HEK293 (cell line): ENCODE data around the gene ATPAF2.

ENCODE experiments used
- CTCF ChIA-PET: fragments of 350-600 bp; formaldehyde crosslinking; extraction: SDS; loops from one replicate; lab custom pipeline; 2021; ENCODE audit warnings: antibody characterized with exemption; lab: Yijun Ruan, JAX
- POLR2A ChIA-PET: fragments of 300-600 bp; formaldehyde crosslinking; extraction: SDS; loops from one replicate; lab custom pipeline; 2020; ENCODE audit warnings: antibody characterized with exemption, inconsistent platforms; lab: Yijun Ruan, JAX
- H3K27ac ChIP-seq: fragments of 200-500 bp; sonication (Bioruptor generic); 2 replicates; pipeline ENCODE4 v1.5.1; 2014; ENCODE audit warnings: low read depth, low read length, control low read depth, inconsistent platforms; ENCODE audit errors: extremely low read depth
- H3K36me3 ChIP-seq, 2 experiments: fragments of 200-500 bp in 1 of 2; sonication (Bioruptor generic) in 1 of 2; 1 replicate in 1 of 2; 2 replicates in 1 of 2; pipeline ENCODE4 v1.5.1; 2014 to 2017; ENCODE audit warnings: inconsistent platforms in 2 of 2, low read length in 2 of 2; ENCODE audit not compliant: control insufficient read depth in 2 of 2, insufficient read depth in 1 of 2
- H3K4me1 ChIP-seq: fragments of 200-500 bp; sonication (Bioruptor generic); 2 replicates; pipeline ENCODE4 v1.5.1; 2014; ENCODE audit warnings: mild to moderate bottlenecking, low read length, inconsistent platforms; ENCODE audit not compliant: control insufficient read depth, insufficient read depth
- H3K4me3 ChIP-seq: 2 replicates; pipeline ENCODE4 v1.5.1; 2011; ENCODE audit warnings: low read depth, mild to moderate bottlenecking, control low read depth, low read length, moderate library complexity
- H3K9me3 ChIP-seq: fragments of 200-500 bp; sonication (Bioruptor generic); 2 replicates; pipeline ENCODE4 v1.5.1; 2014; ENCODE audit warnings: low read depth, low read length, inconsistent platforms; ENCODE audit not compliant: control insufficient read depth, insufficient read depth
- FEZF1 ChIP-seq: fragments of 450-650 bp; formaldehyde crosslinking; IDR thresholded peaks from 2 replicates; pipeline ENCODE4 v1.5.1; 2016; ENCODE audit warnings: missing biosample characterization, missing genetic modification characterization
- GLIS2 ChIP-seq: fragments of 450-650 bp; formaldehyde crosslinking; IDR thresholded peaks from 2 replicates; pipeline ENCODE4 v1.5.1; 2016; ENCODE audit warnings: missing biosample characterization, missing genetic modification characterization
- KLF7 ChIP-seq: fragments of 450-650 bp; formaldehyde crosslinking; IDR thresholded peaks from 2 replicates; pipeline ENCODE4 v1.5.1; 2016; ENCODE audit warnings: missing biosample characterization, missing genetic modification characterization, borderline replicate concordance
- KLF9 ChIP-seq: fragments of 450-650 bp; formaldehyde crosslinking; IDR thresholded peaks from 2 replicates; pipeline ENCODE4 v1.5.1; 2016; ENCODE audit warnings: missing biosample characterization, missing genetic modification characterization, low read depth
- SP2 ChIP-seq: fragments of 450-650 bp; formaldehyde crosslinking; IDR thresholded peaks from 2 replicates; pipeline ENCODE4 v1.5.1; 2016; ENCODE audit warnings: missing biosample characterization, missing genetic modification characterization
- TCF7L2 ChIP-seq: IDR thresholded peaks from 2 replicates; pipeline ENCODE4 v1.6.1; 2011; ENCODE audit warnings: low read depth, mild to moderate bottlenecking, inconsistent platforms, low read length, moderate library complexity, borderline replicate concordance
- ZBTB8A ChIP-seq: fragments of 450-650 bp; formaldehyde crosslinking; IDR thresholded peaks from 2 replicates; pipeline ENCODE4 v1.5.1; 2016; ENCODE audit warnings: missing biosample characterization, missing genetic modification characterization
- ZNF155 ChIP-seq: fragments of 450-650 bp; formaldehyde crosslinking; IDR thresholded peaks from 2 replicates; pipeline ENCODE4 v1.5.1; 2016; ENCODE audit warnings: missing biosample characterization, missing genetic modification characterization
- ZNF248 ChIP-seq: fragments of 450-650 bp; formaldehyde crosslinking; IDR thresholded peaks from 2 replicates; pipeline ENCODE4 v1.5.1; 2017; ENCODE audit warnings: missing biosample characterization, missing genetic modification characterization
- ZNF391 ChIP-seq: fragments of 450-650 bp; formaldehyde crosslinking; IDR thresholded peaks from 2 replicates; pipeline ENCODE4 v1.5.1; 2016; ENCODE audit warnings: low read depth, missing biosample characterization, missing genetic modification characterization, borderline replicate concordance
- ZNF76 ChIP-seq: fragments of 450-650 bp; formaldehyde crosslinking; IDR thresholded peaks from 2 replicates; pipeline ENCODE4; 2016; ENCODE audit warnings: low read depth, missing biosample characterization, missing genetic modification characterization, borderline replicate concordance
- ZSCAN30 ChIP-seq: fragments of 450-650 bp; IDR thresholded peaks from 2 replicates; pipeline ENCODE4 v1.5.1; 2018; ENCODE audit warnings: missing biosample characterization, mild to moderate bottlenecking, missing genetic modification characterization, moderate library complexity
- ZXDB ChIP-seq: fragments of 450-650 bp; formaldehyde crosslinking; IDR thresholded peaks from 2 replicates; pipeline ENCODE4 v1.5.1; 2016; ENCODE audit warnings: missing biosample characterization, missing genetic modification characterization
- TF ChIP-seq, protein P1 (sequence below): fragments of 450-650 bp; formaldehyde crosslinking; IDR thresholded peaks from 2 replicates; pipeline ENCODE4 v1.5.1; 2016; ENCODE audit warnings: missing biosample characterization, missing genetic modification characterization
- TF ChIP-seq, protein P2 (sequence below): fragments of 450-650 bp; formaldehyde crosslinking; IDR thresholded peaks from 2 replicates; pipeline ENCODE4; 2016; ENCODE audit warnings: missing biosample characterization, missing genetic modification characterization
- TF ChIP-seq, protein P3 (sequence below): fragments of 450-650 bp; formaldehyde crosslinking; IDR thresholded peaks from 2 replicates; pipeline ENCODE4 v1.5.1; 2016; ENCODE audit warnings: missing biosample characterization, missing genetic modification characterization
- TF ChIP-seq, protein P4 (sequence below): sonication (generic); formaldehyde crosslinking; IDR thresholded peaks from 2 replicates; pipeline ENCODE4 v1.8.1; 2022; ENCODE audit warnings: mild to moderate bottlenecking, moderate library complexity, missing genetic modification reagents
- TF ChIP-seq, protein P5 (sequence below): fragments of 450-650 bp; formaldehyde crosslinking; IDR thresholded peaks from 2 replicates; pipeline ENCODE4 v1.5.1; 2016; ENCODE audit warnings: missing biosample characterization, missing genetic modification characterization
- TF ChIP-seq, protein P6 (sequence below): fragments of 450-650 bp; formaldehyde crosslinking; IDR thresholded peaks from 2 replicates; pipeline ENCODE4 v1.5.1; 2017; ENCODE audit warnings: missing biosample characterization, mild to moderate bottlenecking, missing genetic modification characterization, moderate library complexity
- TF ChIP-seq, protein P7 (sequence below): fragments of 450-650 bp; formaldehyde crosslinking; IDR thresholded peaks from 2 replicates; pipeline ENCODE4 v1.5.1; 2017; ENCODE audit warnings: missing biosample characterization, missing genetic modification characterization
- TF ChIP-seq, protein P8 (sequence below): fragments of 450-650 bp; formaldehyde crosslinking; IDR thresholded peaks from 2 replicates; pipeline ENCODE4 v1.5.1; 2016; ENCODE audit warnings: missing biosample characterization, missing genetic modification characterization
- TF ChIP-seq, protein P9 (sequence below): fragments of 450-650 bp; formaldehyde crosslinking; IDR thresholded peaks from 2 replicates; pipeline ENCODE4 v1.5.1; 2017; ENCODE audit warnings: missing biosample characterization, missing genetic modification characterization

ATPAF2 gene

DNA sequence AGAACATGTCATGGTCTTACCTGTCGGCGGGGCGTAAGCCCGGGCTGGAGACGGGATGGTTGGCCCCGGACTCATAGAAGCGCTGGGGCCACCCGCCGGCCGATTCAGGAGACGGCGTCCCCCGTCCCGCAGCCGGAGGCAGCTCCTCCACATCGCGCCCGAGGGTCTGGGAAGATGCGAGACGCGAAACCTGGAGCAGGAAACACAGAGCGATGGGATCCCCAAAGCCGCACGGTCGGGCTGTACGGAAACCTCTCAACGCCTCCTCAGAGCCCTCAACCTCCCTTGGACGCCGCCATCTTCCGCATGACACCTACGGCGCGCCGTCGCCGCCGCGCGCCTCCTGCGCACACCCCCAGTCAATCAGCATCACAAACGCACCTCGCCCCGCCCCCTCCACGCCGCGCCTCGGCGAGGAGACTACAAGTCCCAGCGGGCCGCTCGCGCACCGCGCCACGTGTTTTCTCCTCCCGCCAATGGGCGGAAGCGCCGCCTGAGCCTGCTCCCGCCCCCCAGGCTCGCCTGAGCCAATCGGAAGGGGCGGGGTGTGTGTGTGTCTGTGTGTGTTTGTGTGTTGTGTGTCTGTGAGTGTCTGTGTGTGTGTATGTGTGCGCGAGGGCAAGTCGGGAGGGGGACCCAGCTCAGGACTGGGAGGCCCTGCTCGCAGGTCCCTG, at the start of gene ATPAF2, which contains the start of gene GID4:
Gene ATPAF2, minus strand, starts transcription at position 308 of the 674 bp plus-strand sequence. Its CDS starts 155 bp downstream, at position 153.
Gene GID4, plus strand, starts transcription at position 548 of the 674 bp plus-strand sequence. Its CDS starts 57 bp downstream, at position 605.
- ChIA-PET CTCF (interaction anchor here (0.6 to 2.6 kb wide), 5 partner anchors 148 to 684 kb away, joined by 3 to 18 read pairs (median 3); no protein-coding TSS in a partner anchor), POLR2A (interaction anchor here (0.5 to 1.0 kb wide), 3 partner anchors 32 to 99 kb away, joined by 3 read pairs; partner anchors contain the start of genes DRC3 and TOM1L2)
- peak; percentile 98 for TF ChIP-seq ZNF76
- TF ChIP-seq, protein P1, sequence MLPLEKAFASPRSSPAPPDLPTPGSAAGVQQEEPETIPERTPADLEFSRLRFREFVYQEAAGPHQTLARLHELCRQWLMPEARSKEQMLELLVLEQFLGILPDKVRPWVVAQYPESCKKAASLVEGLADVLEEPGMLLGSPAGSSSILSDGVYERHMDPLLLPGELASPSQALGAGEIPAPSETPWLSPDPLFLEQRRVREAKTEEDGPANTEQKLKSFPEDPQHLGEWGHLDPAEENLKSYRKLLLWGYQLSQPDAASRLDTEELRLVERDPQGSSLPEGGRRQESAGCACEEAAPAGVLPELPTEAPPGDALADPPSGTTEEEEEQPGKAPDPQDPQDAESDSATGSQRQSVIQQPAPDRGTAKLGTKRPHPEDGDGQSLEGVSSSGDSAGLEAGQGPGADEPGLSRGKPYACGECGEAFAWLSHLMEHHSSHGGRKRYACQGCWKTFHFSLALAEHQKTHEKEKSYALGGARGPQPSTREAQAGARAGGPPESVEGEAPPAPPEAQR (tag by site-specific recombination): 0 out of 2 replicates have a peak, but pooled peaks have one; percentile 57
- TF ChIP-seq, protein P2, sequence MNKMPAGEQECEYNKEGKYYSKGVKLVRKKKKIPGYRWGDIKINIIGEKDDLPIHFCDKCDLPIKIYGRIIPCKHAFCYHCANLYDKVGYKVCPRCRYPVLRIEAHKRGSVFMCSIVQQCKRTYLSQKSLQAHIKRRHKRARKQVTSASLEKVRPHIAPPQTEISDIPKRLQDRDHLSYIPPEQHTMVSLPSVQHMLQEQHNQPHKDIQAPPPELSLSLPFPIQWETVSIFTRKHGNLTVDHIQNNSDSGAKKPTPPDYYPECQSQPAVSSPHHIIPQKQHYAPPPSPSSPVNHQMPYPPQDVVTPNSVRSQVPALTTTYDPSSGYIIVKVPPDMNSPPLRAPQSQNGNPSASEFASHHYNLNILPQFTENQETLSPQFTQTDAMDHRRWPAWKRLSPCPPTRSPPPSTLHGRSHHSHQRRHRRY (tag by site-specific recombination): no peak
- TF ChIP-seq ZNF391 (tag by site-specific recombination): peak; percentile 60; the same call in 1 of the 2 replicates
- TF ChIP-seq SP2 (tag by site-specific recombination): peak; percentile 99
- no peak for TF ChIP-seq ZNF155
- TF ChIP-seq ZSCAN30 (tag by site-specific recombination): 0 out of 2 replicates have a peak, but pooled peaks have one; percentile 42
- TF ChIP-seq FEZF1 (tag by site-specific recombination): no peak
- TF ChIP-seq, protein P3, sequence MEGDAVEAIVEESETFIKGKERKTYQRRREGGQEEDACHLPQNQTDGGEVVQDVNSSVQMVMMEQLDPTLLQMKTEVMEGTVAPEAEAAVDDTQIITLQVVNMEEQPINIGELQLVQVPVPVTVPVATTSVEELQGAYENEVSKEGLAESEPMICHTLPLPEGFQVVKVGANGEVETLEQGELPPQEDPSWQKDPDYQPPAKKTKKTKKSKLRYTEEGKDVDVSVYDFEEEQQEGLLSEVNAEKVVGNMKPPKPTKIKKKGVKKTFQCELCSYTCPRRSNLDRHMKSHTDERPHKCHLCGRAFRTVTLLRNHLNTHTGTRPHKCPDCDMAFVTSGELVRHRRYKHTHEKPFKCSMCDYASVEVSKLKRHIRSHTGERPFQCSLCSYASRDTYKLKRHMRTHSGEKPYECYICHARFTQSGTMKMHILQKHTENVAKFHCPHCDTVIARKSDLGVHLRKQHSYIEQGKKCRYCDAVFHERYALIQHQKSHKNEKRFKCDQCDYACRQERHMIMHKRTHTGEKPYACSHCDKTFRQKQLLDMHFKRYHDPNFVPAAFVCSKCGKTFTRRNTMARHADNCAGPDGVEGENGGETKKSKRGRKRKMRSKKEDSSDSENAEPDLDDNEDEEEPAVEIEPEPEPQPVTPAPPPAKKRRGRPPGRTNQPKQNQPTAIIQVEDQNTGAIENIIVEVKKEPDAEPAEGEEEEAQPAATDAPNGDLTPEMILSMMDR (tag by site-specific recombination): peak; percentile 60; the same call in 1 of the 2 replicates
- peak; percentile 99 for TF ChIP-seq GLIS2
- TF ChIP-seq, protein P4, sequence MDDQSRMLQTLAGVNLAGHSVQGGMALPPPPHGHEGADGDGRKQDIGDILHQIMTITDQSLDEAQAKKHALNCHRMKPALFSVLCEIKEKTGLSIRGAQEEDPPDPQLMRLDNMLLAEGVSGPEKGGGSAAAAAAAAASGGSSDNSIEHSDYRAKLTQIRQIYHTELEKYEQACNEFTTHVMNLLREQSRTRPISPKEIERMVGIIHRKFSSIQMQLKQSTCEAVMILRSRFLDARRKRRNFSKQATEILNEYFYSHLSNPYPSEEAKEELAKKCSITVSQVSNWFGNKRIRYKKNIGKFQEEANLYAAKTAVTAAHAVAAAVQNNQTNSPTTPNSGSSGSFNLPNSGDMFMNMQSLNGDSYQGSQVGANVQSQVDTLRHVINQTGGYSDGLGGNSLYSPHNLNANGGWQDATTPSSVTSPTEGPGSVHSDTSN: peak; percentile 29; the same call in 1 of the 2 replicates
- peak; percentile 75 for TF ChIP-seq ZBTB8A (tag by site-specific recombination)
- peak; percentile 62; the same call in 1 of the 2 replicates for TF ChIP-seq TCF7L2
- TF ChIP-seq KLF9 (tag by site-specific recombination): peak; percentile 98
- TF ChIP-seq, protein P5, sequence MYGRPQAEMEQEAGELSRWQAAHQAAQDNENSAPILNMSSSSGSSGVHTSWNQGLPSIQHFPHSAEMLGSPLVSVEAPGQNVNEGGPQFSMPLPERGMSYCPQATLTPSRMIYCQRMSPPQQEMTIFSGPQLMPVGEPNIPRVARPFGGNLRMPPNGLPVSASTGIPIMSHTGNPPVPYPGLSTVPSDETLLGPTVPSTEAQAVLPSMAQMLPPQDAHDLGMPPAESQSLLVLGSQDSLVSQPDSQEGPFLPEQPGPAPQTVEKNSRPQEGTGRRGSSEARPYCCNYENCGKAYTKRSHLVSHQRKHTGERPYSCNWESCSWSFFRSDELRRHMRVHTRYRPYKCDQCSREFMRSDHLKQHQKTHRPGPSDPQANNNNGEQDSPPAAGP: peak; percentile 89
- TF ChIP-seq, protein P6, sequence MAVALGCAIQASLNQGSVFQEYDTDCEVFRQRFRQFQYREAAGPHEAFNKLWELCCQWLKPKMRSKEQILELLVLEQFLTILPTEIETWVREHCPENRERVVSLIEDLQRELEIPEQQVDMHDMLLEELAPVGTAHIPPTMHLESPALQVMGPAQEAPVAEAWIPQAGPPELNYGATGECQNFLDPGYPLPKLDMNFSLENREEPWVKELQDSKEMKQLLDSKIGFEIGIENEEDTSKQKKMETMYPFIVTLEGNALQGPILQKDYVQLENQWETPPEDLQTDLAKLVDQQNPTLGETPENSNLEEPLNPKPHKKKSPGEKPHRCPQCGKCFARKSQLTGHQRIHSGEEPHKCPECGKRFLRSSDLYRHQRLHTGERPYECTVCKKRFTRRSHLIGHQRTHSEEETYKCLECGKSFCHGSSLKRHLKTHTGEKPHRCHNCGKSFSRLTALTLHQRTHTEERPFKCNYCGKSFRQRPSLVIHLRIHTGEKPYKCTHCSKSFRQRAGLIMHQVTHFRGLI (tag by site-specific recombination): 0 out of 2 replicates have a peak, but pooled peaks have one; percentile 8
- TF ChIP-seq ZXDB (tag by site-specific recombination): peak; percentile 53; the same call in 1 of the 2 replicates
- TF ChIP-seq ZNF248: no peak
- TF ChIP-seq, protein P7, sequence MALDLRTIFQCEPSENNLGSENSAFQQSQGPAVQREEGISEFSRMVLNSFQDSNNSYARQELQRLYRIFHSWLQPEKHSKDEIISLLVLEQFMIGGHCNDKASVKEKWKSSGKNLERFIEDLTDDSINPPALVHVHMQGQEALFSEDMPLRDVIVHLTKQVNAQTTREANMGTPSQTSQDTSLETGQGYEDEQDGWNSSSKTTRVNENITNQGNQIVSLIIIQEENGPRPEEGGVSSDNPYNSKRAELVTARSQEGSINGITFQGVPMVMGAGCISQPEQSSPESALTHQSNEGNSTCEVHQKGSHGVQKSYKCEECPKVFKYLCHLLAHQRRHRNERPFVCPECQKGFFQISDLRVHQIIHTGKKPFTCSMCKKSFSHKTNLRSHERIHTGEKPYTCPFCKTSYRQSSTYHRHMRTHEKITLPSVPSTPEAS (tag by site-specific recombination): peak; percentile 99
- TF ChIP-seq, protein P8, sequence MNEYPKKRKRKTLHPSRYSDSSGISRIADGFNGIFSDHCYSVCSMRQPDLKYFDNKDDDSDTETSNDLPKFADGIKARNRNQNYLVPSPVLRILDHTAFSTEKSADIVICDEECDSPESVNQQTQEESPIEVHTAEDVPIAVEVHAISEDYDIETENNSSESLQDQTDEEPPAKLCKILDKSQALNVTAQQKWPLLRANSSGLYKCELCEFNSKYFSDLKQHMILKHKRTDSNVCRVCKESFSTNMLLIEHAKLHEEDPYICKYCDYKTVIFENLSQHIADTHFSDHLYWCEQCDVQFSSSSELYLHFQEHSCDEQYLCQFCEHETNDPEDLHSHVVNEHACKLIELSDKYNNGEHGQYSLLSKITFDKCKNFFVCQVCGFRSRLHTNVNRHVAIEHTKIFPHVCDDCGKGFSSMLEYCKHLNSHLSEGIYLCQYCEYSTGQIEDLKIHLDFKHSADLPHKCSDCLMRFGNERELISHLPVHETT (tag by site-specific recombination): peak; percentile 73
- TF ChIP-seq, protein P9, sequence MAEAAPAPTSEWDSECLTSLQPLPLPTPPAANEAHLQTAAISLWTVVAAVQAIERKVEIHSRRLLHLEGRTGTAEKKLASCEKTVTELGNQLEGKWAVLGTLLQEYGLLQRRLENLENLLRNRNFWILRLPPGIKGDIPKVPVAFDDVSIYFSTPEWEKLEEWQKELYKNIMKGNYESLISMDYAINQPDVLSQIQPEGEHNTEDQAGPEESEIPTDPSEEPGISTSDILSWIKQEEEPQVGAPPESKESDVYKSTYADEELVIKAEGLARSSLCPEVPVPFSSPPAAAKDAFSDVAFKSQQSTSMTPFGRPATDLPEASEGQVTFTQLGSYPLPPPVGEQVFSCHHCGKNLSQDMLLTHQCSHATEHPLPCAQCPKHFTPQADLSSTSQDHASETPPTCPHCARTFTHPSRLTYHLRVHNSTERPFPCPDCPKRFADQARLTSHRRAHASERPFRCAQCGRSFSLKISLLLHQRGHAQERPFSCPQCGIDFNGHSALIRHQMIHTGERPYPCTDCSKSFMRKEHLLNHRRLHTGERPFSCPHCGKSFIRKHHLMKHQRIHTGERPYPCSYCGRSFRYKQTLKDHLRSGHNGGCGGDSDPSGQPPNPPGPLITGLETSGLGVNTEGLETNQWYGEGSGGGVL (tag by site-specific recombination): peak; percentile 84
- 0 out of 2 replicates have a peak, but pooled peaks have one; percentile 27 for TF ChIP-seq KLF7 (tag by site-specific recombination)

More for the DNA sequence above, at the start of gene ATPAF2, which contains the start of gene GID4:
- Histone ChIP-seq H3K4me3 (peak within 1 kb of the TSS; percentile 90), H3K27ac (peak within 1 kb of the TSS; percentile 83), H3K36me3 (peaks cover 2 to 4% of the 10 kb centered on the region in 2 experiments), H3K4me1 (peaks cover 25% of the 10 kb centered on the region), H3K9me3 (no peaks in the 10 kb centered on the region)
